Brain microvascular endothelial cell (primary cell): Measurements from ENCODE around the gene KRTAP4-16.
A peak's percentile ranks its signal among the peaks of the same experiment; 100 is the strongest.
"Not testable (repeated sequence)": the region's sequence is repeated elsewhere in the genome, so short reads cannot be mapped to it uniquely, and the experiment has no call there.

Source experiments
- DNase-seq: peaks from one replicate; pipeline ENCODE4 v3.0.0-alpha.2; 2020
- H3K27ac ChIP-seq: fragments of 250-450 bp; sonication (Bioruptor Pico); 2 replicates; pipeline ENCODE4 v1.5.1; 2020; ENCODE audit warnings: mild to moderate bottlenecking, moderate library complexity
- H3K27me3 ChIP-seq: fragments of 250-450 bp; sonication (Bioruptor Pico); replicated peaks from 2 replicates; pipeline ENCODE4 v1.5.1; 2020; ENCODE audit warnings: mild to moderate bottlenecking
- H3K36me3 ChIP-seq: fragments of 250-450 bp; sonication (Bioruptor Pico); replicated peaks from 2 replicates; pipeline ENCODE4 v1.5.1; 2020; ENCODE audit warnings: mild to moderate bottlenecking
- H3K4me3 ChIP-seq: 2 replicates; pipeline ENCODE4 v1.5.1; 2011; ENCODE audit warnings: low read depth, mild to moderate bottlenecking, control low read depth, low read length, moderate library complexity
- CTCF ChIP-seq: IDR thresholded peaks from 2 replicates; pipeline ENCODE4 v1.5.1; 2011; ENCODE audit warnings: low read depth, mild to moderate bottlenecking, moderate library complexity, low read length, control low read depth, inconsistent platforms; ENCODE audit errors: missing control alignments
- in situ Hi-C: cut with HindIII; loops from 2 replicates; pipeline ENCODE4 v1.10.0; 2017; ENCODE audit warnings: low sequenced_read_pairs, low pct_ligation_motif_present

KRTAP4-16 gene

GRCh38 chr17:41131979-41132378 is 30.0 kb upstream of the KRTAP4-16 start:
- no peak for DNase-seq
- Histone ChIP-seq H3K27ac (no peak overlapping the region), H3K4me3 (no peak overlapping the region), H3K36me3 (no peaks in the 10 kb centered on the region), H3K27me3 (no peaks in the 10 kb centered on the region)
- TF ChIP-seq CTCF = no peak
- in situ Hi-C loops = no loop called here

- no peaks in the 10 kb centered on the region for H3K27me3 ChIP-seq
- no peak overlapping the region for H3K27ac ChIP-seq
- no peak for TF ChIP-seq CTCF
- no peak overlapping the region for H3K4me3 ChIP-seq
- DNase-seq = no peak
- no peaks in the 10 kb centered on the region for H3K36me3 ChIP-seq
- in situ Hi-C loops = no loop called here
These were observed 25.4 kb upstream of the KRTAP4-16 start for GRCh38 chr17:41127371-41127770.

DNA sequence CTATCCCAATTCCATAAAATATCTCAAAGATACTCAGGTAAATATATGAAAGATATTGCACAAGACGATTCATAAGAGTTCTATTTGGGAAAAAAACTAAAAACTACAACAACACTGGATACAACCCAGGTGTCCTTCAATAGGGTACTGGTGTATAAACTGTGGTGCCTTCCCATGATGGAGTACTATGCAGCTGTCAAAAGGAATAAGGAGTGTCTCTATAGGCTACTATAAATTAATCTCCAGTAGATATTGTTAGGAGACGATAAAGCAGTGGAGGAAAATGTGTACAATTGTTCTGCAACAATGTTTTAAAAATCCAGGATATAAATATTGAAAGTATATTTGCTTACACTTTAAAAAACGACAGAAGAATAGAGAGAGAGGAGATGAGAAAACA is 24.4 kb upstream of the KRTAP4-16 start:
- no peak for DNase-seq
- in situ Hi-C loops = no loop called here
- H3K4me3 ChIP-seq = no peak overlapping the region
- H3K27ac ChIP-seq = no peak overlapping the region
- H3K27me3 ChIP-seq = no peaks in the 10 kb centered on the region
- no peaks in the 10 kb centered on the region for H3K36me3 ChIP-seq
- TF ChIP-seq CTCF = no peak

DNA sequence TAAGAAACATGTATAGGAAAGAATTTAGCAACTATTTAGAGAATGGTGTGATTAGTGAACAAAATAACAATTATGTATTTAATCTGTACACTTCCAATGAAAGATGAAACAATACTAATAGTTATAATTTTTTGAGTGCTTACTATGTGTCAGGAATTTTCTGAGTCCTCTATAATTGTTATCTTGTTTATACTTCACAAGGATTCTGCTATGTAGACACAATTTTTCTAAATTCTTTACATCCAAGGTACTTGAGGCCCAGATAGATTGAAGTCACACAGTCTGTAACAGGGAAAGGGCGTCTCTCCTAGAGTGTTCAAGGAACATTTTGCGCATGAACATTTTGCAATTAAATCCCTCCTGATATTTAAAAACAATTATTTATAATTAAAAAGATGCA is 23.1 kb upstream of the KRTAP4-16 start:
- no peaks in the 10 kb centered on the region for H3K36me3 ChIP-seq
- H3K4me3 ChIP-seq = no peak overlapping the region
- no peak for DNase-seq
- no peaks in the 10 kb centered on the region for H3K27me3 ChIP-seq
- H3K27ac ChIP-seq = no peak overlapping the region
- no peak for TF ChIP-seq CTCF
- in situ Hi-C loops = no loop called here

- H3K27ac ChIP-seq, in situ Hi-C loops, H3K27me3 ChIP-seq, DNase-seq, H3K4me3 ChIP-seq, H3K36me3 ChIP-seq: not testable (repeated sequence)
These were observed 22.0 kb upstream of the KRTAP4-16 start, which contains the start of gene KRTAP4-12 for GRCh38 chr17:41123991-41124371. Gene KRTAP4-12 (minus strand): TSS chr17:41124182. CDS start chr17:41124122, 60 bp downstream.

DNA sequence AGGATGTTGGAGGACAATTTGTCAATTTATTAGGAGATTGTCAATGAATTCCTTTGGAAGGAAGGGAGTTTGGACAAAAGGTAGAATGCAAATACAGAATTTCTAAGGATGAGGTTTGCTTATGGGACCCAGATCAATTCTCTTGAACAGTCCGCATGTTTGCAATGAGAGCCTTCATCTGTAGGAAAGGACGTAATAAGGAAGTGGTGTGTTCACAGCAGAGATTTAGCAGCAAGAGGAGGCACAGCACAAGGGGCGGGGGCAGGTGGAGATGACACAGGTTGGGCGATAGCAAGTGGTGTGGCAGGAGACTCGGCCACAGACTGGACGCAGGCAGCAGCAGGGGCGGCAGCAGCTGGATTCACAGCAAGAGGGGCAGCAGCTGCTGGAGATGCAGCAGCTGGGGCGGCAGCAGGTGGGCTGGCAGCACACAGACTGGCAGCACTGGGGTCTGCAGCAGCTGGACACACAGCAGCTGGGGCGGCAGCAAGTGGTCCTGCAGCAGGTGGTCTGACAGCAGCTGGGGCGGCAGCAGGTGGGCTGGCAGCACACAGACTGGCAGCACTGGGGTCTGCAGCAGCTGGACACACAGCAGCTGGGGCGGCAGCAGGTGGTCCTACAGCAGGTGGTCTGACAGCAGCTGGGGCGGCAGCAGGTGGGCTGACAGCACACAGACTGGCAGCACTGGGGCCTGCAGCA is 21.4 kb upstream of the KRTAP4-16 start:
- H3K27me3 ChIP-seq, H3K36me3 ChIP-seq, in situ Hi-C loops, H3K4me3 ChIP-seq, DNase-seq, H3K27ac ChIP-seq: not testable (repeated sequence)

GRCh38 chr17:41121742-41122141 is 19.7 kb upstream of the KRTAP4-16 start:
- Histone ChIP-seq H3K27ac (no peak overlapping the region), H3K4me3 (no peak overlapping the region), H3K27me3 (no peaks in the 10 kb centered on the region), H3K36me3 (no peaks in the 10 kb centered on the region)
- no peak for DNase-seq
- TF ChIP-seq CTCF = no peak
- in situ Hi-C loops = no loop called here

- peak; percentile 16 for DNase-seq
- H3K27me3 ChIP-seq, in situ Hi-C loops: not testable (repeated sequence)
These were observed 18.0 kb upstream of the KRTAP4-16 start for GRCh38 chr17:41119696-41120690.

More at GRCh38 chr17:41119696-41120690, 18.0 kb upstream of the KRTAP4-16 start:
- not testable (repeated sequence) for H3K4me3 ChIP-seq, H3K36me3 ChIP-seq, H3K27ac ChIP-seq
